Measurements from ENCODE around the gene SP6.

- TF ChIP-seq ZNF232 (CRISPR knock-in tag; IDR thresholded peaks at IDR 0.05) (no peak), CTCF (IDR thresholded peaks at IDR 0.05) (no peak), ZBTB43 (CRISPR knock-in tag; IDR thresholded peaks at IDR 0.05) (no peak), TEAD1 (CRISPR knock-in tag; IDR thresholded peaks at IDR 0.05) (no peak), RELA (CRISPR knock-in tag; IDR thresholded peaks at IDR 0.05; ENCODE audit: borderline replicate concordance) (no peak), TP53 (CRISPR knock-in tag; IDR thresholded peaks at IDR 0.05) (no peak), ZNF396 (CRISPR knock-in tag; IDR thresholded peaks at IDR 0.05; ENCODE audit: borderline replicate concordance) (no peak), ZNF263 (CRISPR knock-in tag; IDR thresholded peaks at IDR 0.05; ENCODE audit: low read depth) (no peak)
- TF ChIP-seq, protein P1, sequence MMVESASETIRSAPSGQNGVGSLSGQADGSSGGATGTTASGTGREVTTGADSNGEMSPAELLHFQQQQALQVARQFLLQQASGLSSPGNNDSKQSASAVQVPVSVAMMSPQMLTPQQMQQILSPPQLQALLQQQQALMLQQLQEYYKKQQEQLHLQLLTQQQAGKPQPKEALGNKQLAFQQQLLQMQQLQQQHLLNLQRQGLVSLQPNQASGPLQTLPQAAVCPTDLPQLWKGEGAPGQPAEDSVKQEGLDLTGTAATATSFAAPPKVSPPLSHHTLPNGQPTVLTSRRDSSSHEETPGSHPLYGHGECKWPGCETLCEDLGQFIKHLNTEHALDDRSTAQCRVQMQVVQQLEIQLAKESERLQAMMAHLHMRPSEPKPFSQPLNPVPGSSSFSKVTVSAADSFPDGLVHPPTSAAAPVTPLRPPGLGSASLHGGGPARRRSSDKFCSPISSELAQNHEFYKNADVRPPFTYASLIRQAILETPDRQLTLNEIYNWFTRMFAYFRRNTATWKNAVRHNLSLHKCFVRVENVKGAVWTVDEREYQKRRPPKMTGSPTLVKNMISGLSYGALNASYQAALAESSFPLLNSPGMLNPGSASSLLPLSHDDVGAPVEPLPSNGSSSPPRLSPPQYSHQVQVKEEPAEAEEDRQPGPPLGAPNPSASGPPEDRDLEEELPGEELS (CRISPR knock-in tag; IDR thresholded peaks at IDR 0.05): no peak
- TF ChIP-seq, protein P2, sequence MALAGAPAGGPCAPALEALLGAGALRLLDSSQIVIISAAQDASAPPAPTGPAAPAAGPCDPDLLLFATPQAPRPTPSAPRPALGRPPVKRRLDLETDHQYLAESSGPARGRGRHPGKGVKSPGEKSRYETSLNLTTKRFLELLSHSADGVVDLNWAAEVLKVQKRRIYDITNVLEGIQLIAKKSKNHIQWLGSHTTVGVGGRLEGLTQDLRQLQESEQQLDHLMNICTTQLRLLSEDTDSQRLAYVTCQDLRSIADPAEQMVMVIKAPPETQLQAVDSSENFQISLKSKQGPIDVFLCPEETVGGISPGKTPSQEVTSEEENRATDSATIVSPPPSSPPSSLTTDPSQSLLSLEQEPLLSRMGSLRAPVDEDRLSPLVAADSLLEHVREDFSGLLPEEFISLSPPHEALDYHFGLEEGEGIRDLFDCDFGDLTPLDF (CRISPR knock-in tag; IDR thresholded peaks at IDR 0.05): no peak
Measured at GRCh38 chr17:47806913-47807255, 44.1 kb downstream of the SP6 start.

Measured in WTC11 (cell line).